Skin epidermis (tissue), 12 donors: ENCODE measurements around the gene CTBP1.

ENCODE experiments used
- H3K27ac ChIP-seq, 21 experiments: fragments of 200-600 bp; sonication (generic) in 11 of 21; one replicate each; pipeline ENCODE4 v1.5.0; 2020; ENCODE audit warnings: mild to moderate bottlenecking in 3 of 21, inconsistent platforms in 2 of 21, moderate library complexity in 2 of 21
- H3K4me3 ChIP-seq, 7 experiments: fragments of 200-600 bp; sonication (generic) in 2 of 7; one replicate each; pipeline ENCODE4 v1.5.0; 2020; ENCODE audit warnings: inconsistent platforms in 2 of 7, mild to moderate bottlenecking in 2 of 7, moderate library complexity in 1 of 7

Gene CTBP1

DNA sequence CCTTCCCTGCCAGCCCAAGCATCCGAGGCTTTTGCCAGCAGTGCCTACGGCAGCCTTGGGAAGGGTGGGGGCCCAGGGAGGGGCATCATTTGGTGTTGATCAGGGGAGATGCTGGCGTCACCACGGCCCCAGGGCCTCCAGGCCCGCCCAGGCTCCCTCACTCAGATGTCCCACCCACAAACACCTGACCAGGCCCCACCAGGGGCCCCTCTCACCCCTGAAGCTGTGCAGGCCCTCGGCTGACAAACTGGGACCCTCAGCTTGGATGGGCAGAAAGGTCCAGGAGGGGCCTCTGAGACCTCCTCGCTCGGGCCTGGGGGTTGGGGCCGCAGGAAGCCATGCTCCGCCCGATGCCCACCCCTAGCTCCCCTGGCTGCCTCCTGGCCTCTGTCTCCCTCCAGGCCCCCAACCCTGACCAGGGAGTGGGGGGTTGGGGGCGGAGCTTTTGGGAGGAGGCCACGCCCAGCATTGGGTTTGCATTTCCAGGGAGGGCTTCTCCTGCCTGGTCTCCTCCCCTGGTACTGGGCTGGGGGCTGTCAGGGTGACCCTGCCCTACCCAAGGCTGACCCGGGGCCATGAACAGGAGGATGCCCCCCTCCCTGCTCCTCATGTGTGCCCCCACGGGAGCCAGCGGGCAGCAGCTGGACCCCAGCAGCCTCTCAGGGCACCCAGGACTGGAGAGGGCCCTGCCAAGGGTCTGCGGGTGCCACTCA is 43.2 kb downstream of the CTBP1 start:
- H3K27ac ChIP-seq = peak overlapping the region in 2 of 21 experiments; percentile 39 to 92

DNA sequence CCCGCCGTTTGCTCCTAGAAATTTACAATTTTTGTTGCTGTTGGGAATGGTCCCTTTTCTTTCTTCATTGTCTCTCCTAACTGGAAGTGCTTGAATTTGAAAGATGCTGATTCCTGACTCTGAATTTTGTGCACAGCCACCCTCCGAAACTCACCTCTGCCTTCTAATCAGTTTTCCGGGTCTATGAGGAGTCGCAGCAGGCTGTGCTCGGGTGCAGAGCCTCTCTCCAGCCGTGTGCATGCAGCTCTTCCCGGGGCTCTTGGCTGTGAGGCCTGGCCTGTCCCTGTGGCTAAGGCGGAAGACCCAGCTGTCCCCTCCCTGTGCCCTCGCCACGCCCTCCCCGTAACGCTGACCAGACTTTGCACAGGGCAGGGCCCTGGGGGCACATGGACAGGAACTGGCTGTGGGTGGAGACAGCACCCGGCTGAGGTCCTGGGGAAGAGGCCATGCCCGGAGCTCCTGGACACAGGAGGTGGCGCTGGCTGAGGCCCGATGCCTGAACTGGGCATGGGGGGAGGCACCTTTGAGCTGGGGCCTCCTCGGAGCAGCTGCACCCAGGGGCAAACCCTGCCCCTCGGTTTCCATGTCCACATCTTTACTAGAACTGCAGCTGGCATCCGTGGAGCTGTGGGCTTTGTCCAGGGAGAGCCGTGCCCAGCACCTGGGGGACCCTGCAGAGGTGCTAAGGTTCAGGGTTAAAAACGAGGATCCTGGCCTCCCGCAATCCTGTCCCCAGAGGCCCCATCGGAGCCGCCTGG is 43.9 kb downstream of the CTBP1 start:
- H3K27ac ChIP-seq = peak overlapping the region in 3 of 21 experiments; percentile 6 to 92 (median 39)
- no peak overlapping the region for H3K4me3 ChIP-seq

More for the DNA sequence above, 43.2 kb downstream of the CTBP1 start:
- H3K4me3 ChIP-seq = no peak overlapping the region

DNA sequence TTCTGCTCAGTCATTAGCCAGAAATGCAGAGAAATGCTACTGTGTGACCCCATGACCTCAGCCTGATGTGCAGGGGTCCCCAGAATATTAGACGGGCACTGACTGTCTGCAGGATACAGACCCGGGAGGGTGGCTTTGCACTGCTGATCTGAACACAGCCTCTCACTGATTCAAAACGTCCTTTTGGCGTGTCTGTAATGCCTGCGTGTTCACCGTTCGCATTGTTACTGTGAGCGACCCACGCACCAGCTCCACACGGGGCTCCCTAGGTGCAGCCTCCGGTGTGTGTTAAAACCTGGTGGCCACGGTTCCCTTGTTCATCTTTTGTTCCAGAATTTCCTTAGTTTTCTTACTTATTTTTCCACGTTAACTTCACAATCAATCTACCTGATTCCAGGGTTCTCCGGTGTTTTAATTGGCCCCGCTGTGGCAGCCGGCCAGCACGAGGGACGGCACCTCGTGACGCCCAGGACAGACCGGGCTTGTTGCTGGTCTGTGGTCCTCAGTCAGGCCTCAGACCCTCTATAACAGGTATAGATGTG is 44.6 kb downstream of the CTBP1 start:
- Histone ChIP-seq H3K27ac (peak overlapping the region in 5 of 21 experiments; percentile 6 to 92 (median 85)), H3K4me3 (no peak overlapping the region)

DNA sequence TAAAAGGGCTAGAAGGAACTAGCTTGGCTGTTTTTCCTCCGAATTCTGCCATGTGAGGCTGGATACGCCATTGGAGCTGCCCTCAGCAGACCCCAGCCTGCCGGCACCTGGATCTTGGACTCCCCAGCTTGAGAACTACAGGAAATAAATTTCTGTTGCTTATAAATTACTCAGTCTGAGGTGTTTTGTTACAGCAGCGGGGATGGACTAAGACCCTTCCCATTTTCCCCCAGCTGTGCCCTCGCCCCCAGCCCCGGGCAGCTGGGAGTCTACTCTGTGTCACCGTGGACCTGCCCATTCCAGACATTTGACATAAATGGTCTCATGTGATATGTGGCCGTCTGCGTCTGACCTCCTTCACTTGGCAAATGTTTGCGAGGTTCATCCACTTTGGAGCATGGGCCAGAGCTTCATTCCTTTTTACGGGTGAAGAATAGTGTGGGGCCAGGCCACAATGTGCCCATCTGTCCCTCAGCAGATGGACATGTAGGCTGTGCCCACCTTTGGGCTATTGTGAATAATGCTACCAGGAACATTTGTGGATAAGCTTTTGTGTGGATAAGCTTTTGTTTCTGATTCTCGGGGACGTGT is 45.8 kb downstream of the CTBP1 start:
- Histone ChIP-seq H3K4me3 (no peak overlapping the region), H3K27ac (peak overlapping the region in 11 of 21 experiments; percentile 5 to 93 (median 77))

DNA sequence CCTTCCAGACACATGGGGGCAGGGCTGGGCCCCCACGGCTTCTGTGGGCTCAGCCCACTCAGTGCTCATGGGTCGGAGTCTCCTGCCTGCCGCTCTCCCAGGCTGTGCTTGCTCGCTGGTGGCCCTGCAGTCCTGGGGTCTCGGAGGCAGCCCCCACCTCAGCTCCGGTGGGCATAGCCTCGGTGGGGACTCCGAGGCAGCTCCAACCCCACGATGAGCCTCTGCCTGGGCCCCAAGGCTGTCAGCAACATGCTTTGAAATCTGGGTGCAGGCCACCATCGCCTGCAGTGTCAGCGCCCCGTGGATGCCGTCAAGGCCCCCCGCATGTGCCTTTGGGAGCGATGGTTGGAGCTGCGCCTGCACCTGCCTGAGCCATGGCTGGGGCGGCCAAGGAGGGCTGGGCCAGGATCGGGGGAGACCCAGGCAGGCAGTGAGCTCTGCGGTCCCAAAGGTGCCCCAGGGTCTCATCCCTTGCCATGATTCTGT is 46.4 kb downstream of the CTBP1 start:
- no peak overlapping the region for H3K4me3 ChIP-seq
- peak overlapping the region in 17 of 21 experiments; percentile 0 to 93 (median 67) for H3K27ac ChIP-seq

DNA sequence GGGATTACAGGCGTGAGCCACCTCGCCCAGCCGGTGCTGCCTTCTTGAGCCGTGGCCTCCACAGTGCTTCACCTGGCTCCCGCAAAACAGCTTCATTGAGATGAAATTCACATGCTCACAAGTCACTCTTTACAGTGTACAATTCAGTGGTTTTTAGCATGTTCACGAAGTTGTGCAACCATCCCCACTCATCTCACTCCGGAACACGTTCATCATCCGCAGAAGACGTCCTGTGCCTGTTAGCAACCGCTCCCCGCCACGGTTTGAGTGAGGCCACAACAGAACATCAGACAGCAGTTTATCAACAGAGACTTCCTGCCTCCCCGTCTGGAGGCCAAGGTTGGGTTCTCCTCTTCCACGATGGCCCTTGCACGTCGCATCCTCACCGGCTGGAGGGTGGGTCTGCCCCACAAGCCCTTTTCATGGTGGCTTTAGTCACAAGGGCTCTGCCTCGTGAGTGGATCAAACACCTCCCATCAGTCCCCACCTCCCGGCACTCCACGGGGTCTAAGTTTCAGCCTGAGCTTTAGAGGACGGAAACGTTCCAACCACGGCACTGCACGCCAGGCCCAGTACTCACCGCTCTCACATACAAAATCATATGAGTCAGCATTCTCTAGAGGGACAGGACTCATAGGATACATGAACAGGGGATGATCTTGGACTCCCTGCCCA is 46.9 kb downstream of the CTBP1 start:
- Histone ChIP-seq H3K4me3 (peak overlapping the region in 1 of 7 experiments; percentile 9), H3K27ac (peak overlapping the region in 18 of 21 experiments; percentile 0 to 93 (median 60))

DNA sequence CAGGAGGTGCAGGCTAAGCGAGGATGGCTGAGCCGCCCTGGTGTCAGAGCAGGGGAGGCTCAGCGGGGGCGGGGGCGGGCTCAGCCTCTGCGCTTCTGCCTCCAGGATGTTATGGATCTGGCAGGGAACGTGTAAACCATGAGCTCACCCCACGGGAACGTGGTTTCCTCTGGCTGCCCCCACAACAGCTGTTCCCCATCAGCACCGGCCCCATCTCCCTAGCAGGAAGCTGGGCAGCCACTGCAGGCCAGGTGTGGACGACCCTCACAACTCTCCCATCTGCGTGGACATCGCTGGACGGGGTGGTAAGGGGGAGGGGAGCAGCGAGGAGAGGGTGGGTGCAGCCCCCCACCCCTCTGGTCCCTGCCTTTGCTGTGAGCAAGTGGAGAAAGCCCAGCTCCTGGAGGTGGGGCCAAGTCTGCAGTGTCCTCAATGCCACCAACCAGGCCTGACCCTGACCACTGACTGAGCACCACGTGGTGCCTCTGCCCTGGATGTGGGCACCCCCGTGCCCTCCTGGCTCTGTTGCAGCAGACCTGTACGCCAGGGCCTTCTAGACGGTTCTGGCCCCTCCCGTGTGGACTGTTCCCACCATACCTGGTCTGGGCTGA is 48.4 kb downstream of the CTBP1 start:
- Histone ChIP-seq H3K27ac (peak overlapping the region in 17 of 21 experiments; percentile 10 to 93 (median 75)), H3K4me3 (peak overlapping the region; percentile 1 to 29 (median 9))

DNA sequence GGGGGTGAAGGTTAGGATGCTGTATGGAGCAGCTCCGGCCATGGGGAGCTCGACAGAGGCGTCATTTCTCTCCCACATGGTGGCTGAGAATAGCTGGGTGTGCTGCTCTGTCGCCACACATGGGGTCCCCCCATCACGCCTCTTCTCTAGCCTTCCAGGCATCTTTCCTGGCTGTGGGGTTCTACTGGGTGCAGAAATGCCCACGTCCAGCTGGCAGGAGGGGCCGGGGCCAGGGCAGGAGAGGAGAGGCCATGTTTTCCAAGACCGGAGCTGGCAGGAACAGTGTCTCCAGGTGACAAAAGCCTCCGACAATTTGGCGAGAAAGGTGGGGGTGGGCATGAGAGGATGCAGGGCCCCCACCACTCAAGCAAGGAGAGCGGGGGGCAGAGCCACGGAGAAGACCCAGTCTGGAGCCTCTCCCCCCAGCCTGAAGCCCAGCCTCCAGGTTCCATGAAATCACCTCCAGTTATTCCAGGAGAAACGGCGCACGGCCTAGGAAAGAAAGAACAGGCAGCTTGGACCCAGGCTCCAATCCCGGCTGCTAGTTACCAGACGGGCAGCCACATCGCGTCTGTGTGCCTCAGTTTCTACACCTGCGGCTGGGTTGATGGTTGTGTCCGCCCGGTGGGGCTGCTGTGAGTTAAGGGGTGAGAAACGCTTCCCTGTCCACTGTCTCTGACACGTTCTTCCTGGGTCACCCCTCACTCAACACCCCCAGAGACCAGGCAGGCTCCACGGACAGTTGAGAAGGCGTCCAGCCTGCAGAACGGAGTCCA is 49.2 kb downstream of the CTBP1 start:
- Histone ChIP-seq H3K4me3 (no peak overlapping the region), H3K27ac (peak overlapping the region in 8 of 21 experiments; percentile 75 to 93 (median 86))

DNA sequence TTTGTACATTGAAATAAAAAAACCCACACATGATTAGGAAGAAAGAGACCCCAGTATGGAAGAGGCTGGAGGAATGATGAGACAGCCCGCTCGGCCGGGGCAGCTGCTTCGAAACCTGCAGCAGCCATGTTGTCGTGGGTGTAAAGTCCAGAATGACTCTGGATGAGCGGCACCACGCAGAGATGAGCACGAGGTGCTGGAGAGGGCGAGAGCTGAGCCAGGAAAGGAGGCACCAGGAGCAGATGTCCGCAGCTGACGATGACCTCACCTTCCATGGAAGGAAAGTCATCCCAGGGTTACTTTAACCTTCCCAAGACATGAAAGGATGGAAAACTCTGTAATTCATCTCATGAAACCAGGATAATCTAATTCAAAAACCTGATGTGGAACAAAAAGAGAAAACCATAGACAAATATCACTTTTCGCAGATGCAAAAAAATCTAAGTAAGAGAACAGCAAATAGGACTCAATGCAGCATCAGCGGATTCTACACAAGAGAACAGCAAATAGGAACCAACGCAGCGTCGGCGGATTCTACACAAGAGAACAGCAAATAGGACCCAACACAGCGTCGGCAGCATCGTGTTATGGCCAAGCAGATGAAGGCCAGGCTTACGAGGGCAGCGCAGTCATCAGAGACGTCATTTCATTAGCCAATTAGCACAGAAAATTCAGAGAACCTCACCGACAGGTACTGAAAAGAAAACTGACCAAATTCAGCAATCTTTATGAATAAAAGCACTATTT is 50.7 kb downstream of the CTBP1 start:
- Histone ChIP-seq H3K4me3 (no peak overlapping the region), H3K27ac (no peak overlapping the region)

DNA sequence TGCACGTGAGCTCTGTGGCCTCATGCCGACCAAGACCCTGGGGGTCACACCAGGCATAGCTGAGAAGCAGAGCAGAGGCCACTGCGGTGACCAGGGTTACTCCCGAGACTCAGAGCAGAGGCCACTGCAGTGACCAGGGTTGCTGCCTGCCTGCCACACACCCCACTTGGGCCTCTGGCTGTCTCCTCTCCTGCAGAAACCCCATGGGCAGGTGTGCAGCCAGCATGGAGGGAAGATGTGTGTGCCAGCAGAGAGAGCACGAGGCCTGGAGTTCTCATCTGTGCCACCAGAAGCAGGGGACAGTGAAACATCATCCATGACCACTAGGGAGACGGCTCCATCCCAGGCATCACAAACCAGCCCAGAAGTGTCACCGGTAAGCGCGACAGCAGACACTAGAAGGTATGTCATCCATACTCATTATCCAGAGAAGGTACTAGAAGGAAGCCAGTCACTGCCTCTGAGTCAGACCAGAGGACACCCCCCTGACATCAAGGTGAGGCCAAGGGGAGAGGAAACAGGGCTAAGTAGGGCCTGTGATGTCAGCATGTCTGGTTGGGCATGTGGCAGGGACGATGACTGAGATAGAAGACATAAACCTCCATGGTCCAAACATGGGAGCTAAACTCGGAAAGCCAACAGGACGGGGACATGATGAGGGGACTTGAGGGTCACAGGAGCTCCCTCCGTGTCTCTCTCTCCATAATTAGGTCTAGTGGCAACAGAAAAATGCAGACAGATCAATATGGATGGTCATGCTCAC is 52.3 kb downstream of the CTBP1 start:
- H3K27ac ChIP-seq = no peak overlapping the region

DNA sequence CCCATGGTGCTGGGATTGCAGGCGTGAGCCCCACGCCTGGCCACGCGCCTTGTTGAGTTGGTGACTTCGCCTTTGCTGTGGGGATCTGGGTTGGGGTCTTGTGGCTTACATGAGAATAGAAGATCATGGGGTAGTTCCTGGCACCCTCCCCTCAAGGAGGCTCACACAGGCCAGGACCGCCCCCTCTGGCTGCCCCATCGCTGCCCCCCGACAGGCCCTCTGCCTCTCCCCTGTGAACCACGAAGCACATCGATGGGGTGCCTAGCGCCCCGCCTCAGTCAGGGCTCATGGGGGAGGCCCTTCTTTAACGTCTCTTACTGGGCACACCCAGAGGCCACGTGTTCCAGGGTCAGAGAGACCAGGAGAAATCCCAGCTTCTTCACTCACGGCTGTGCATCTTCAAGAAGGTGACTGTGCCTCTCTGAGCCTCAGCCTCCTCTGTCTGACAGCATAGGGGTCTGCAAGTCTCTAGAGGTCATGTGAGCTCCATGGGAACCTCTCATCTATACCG is 53.0 kb downstream of the CTBP1 start:
- no peak overlapping the region for H3K4me3 ChIP-seq
- peak overlapping the region in 1 of 21 experiments; percentile 25 for H3K27ac ChIP-seq

More for the DNA sequence above, 52.3 kb downstream of the CTBP1 start:
- no peak overlapping the region for H3K4me3 ChIP-seq

DNA sequence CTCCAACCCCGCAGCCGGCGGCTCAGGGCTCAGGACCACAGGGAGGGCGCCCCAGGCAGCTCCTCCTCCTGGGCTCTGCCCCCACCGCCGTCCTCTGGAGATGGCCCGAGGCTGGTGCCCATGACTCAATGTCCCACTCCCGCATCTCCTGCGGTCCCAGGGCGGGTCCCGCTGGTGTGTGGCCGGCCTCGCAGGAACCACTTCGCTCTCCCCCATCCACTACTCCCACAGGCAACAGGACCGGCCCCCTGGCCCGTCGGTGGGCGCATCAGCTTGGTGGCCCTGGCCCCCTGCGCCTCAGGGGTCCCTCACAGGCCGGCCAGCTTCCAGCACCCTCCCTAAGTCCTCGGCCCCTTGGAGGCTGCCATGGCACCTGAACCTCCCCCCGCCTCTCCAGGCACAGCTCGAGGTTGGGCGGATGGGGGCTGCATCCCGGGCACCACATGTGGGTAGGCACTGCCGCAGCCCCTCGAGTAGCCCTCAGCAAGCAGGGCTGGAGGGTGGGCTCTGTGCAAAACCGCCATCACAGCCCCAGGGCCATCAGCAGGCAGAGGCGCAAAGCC is 53.7 kb downstream of the CTBP1 start:
- H3K4me3 ChIP-seq = no peak overlapping the region

DNA sequence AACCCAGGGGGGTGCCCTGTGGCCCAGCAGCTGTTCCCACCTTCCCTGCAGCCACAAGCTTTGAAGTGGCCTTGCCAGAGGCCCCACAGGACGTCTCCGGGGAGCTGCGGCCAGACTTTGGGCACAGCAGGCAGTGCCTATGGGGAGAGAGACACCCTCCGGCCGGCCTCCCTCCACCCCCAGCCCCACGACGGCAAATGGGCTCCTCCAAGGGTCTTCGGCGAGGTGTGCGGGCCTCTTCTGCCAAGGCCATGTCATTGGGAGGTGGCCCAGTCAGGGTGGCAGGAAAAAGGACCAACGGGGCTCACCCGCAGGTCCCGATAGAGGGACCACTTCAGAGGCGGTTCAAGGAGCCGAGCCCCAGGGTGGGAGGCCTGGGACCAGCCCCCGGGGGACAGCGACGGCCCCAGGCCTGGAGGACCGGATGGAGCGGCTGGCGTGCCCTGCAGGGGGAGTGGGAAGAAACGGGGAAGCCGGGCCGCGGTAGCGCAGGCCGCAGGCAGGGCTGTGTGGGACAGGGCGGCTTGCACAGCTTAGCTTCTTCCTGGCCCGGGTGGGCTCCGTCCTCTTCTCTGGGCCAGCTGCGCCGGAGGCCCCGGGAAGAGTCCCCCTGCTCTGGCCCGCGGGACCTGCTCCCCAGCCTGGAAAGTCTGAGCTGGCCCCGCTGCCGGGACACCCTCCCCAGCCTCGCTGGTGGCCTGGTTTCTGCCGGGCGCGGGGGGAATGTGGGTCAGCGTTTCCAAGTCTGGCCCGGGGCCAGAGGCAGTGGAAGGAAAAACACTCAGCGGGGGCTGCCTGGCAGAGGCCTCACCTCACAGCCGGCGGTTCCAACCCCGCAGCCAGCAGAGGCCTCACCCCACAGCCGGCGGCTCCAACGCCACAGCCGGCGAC is 54.7 kb downstream of the CTBP1 start:
- Histone ChIP-seq H3K4me3 (no peak overlapping the region), H3K27ac (peak overlapping the region in 17 of 21 experiments; percentile 13 to 84 (median 59))

More for the DNA sequence above, 53.7 kb downstream of the CTBP1 start:
- H3K27ac ChIP-seq = peak overlapping the region in 3 of 21 experiments; percentile 25 to 77 (median 71)

DNA sequence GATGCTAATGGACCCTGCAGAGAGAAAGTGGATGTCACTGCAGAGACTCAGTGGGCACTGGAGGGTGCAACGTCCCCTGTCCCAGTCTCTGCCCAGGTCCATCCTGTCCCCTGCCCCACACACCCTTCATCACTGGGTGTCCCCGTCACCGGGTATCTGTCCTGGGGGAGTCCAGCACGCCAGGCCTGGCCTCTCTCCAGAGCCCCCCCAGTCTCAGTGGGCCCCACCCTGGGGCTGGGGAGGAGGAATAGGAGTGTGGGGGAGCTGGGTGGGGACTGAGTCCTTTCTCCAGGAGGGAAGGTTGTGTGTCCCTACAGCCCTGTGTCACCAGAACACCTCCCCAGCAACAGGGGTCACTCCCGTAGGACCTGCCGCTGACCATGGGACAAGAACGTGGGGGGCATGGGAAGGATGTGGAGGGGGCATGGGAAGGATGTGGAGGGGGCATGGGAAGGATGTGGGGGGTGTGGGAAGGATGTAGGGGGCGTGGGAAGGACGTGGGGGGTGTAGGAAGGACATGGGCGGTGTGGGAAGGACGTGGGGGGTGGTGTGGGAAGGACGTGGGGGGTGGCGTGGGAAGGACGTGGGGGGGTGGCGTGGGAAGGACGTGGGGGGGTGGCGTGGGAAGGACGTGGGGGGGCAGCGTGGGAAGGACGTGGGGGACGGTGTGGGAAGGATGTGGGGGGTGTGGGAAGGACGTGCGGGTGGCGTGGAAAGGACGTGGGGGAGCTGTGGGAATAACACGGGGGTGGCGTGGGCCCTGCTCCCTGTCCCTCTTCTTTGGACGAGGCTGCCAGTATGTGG is 55.5 kb downstream of the CTBP1 start:
- peak overlapping the region in 17 of 21 experiments; percentile 28 to 85 (median 66) for H3K27ac ChIP-seq
- H3K4me3 ChIP-seq = no peak overlapping the region
